ENCODE results near the gene NDFIP2.

DNA sequence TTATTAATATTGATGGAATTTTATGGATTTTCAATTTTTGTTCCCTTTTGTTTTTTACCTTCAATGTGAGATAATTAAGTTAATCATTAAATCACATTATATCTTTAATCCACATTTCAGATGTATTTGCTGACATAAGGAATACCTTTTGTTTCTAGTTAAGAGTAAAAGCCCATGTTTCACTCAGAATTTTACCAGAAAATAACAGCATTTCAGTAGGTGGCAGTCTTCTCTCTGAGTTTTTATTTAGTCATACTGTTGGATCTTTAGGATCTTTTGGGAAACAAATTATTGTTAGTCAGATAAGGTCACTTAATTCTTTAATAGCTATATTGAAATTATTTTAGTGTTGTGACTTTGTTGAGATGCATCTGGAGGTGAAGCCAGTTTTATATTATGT, 67.9 kb downstream of the NDFIP2 start:
- no peak for TF ChIP-seq POLR2AphosphoS5 (IDR thresholded peaks at IDR 0.05; ENCODE audit: insufficient read depth, low read depth, low read length)
- TF ChIP-seq, protein P1, sequence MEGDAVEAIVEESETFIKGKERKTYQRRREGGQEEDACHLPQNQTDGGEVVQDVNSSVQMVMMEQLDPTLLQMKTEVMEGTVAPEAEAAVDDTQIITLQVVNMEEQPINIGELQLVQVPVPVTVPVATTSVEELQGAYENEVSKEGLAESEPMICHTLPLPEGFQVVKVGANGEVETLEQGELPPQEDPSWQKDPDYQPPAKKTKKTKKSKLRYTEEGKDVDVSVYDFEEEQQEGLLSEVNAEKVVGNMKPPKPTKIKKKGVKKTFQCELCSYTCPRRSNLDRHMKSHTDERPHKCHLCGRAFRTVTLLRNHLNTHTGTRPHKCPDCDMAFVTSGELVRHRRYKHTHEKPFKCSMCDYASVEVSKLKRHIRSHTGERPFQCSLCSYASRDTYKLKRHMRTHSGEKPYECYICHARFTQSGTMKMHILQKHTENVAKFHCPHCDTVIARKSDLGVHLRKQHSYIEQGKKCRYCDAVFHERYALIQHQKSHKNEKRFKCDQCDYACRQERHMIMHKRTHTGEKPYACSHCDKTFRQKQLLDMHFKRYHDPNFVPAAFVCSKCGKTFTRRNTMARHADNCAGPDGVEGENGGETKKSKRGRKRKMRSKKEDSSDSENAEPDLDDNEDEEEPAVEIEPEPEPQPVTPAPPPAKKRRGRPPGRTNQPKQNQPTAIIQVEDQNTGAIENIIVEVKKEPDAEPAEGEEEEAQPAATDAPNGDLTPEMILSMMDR (IDR thresholded peaks at IDR 0.05; ENCODE audit: extremely low read depth in 1 of 2, insufficient read depth in 1 of 2, low read depth in 1 of 2, low read length in 2 of 2), result no peak

Data from endothelial cell of umbilical vein (primary cell).